Measurements from ENCODE around the gene SETBP1. TPM values are rescaled to one million over a fixed set of nuclear protein-coding genes. Genes with fewer than 3 reads are reported as not detected.

SETBP1 gene
- total RNA-seq, 1 experiment from 2014 or later, result 0.05 TPM

- Histone ChIP-seq H3K27me3 (ENCODE audit: insufficient read depth, low read length) (no peaks in the 10 kb centered on the region), H3K9me3 (ENCODE audit: control insufficient read depth in 1 of 2, insufficient read depth in 1 of 2, low read depth in 1 of 2, low read length in 2 of 2) (peaks cover 14 to 23% of the 10 kb centered on the region in 2 experiments; a peak in 2 of 4 replicates), H4K20me1 (ENCODE audit: insufficient read depth) (no peaks in the 10 kb centered on the region), H3K4me2 (ENCODE audit: low read length) (no peak overlapping the region), H3K36me3 (ENCODE audit: control insufficient read depth in 1 of 2, insufficient read depth in 2 of 2, low read length in 2 of 2) (no peaks in the 10 kb centered on the region), H3K9me2 (ENCODE audit: insufficient read depth) (no peaks in the 10 kb centered on the region), H3K4me3 (replicated peaks in 1 of 2; ENCODE audit: low read depth in 1 of 2, low read length in 2 of 2) (no peak overlapping the region), H3K79me2 (ENCODE audit: insufficient read depth, low read length) (no peaks in the 10 kb centered on the region), H3K27ac (ENCODE audit: low read depth, low read length) (no peak overlapping the region), H2AFZ (ENCODE audit: low read depth, low read length, poor library complexity, severe bottlenecking) (no peak overlapping the region), H3K4me1 (ENCODE audit: control insufficient read depth in 1 of 2, insufficient read depth in 2 of 2, low read length in 2 of 2) (no peaks in the 10 kb centered on the region), H3K9ac (ENCODE audit: low read length) (no peak overlapping the region)
- BruUV-seq (replicated peaks), result no TSS peak
- POLR2A ChIA-PET, result no interaction called here
- CTCF ChIA-PET, result no interaction called here
- DNase-seq (ENCODE audit: low read depth, low spot score) (no peak), ATAC-seq (no peak)
- TF ChIP-seq ZFX (IDR thresholded peaks at IDR 0.05), result no peak
- TF ChIP-seq SP1 (IDR thresholded peaks at IDR 0.05; ENCODE audit: low read depth), result no peak
- TF ChIP-seq CBX3 (IDR thresholded peaks at IDR 0.05; ENCODE audit: low read depth), result no peak
- TF ChIP-seq EZH2phosphoT487 (IDR thresholded peaks at IDR 0.05; ENCODE audit: borderline replicate concordance), result no peak
- RAD21 ChIA-PET (ENCODE audit: low non-redundant PET in 1 of 2, low total read pairs in 2 of 2, uncharacterized antibody in 2 of 2, unreplicated experiment in 2 of 2), result no interaction called here
- intact Hi-C loops (cut with micrococcal nuclease), result no loop called here
Measured at GRCh38 chr18:44735096-44735495, 54.4 kb downstream of the SETBP1 start.

GRCh38 chr18:44736664-44737380 is 56.1 kb downstream of the SETBP1 start:
- ATAC-seq, result no peak
- BruUV-seq (replicated peaks), result no TSS peak
- TF ChIP-seq SRF (IDR thresholded peaks at IDR 0.05; ENCODE audit: low read depth) (no peak), RAD21 (IDR thresholded peaks at IDR 0.05; ENCODE audit: low read depth) (no peak), EZH2 (IDR thresholded peaks at IDR 0.05) (no peak), CEBPB (IDR thresholded peaks at IDR 0.05; ENCODE audit: low read depth) (no peak), CTCF (IDR thresholded peaks at IDR 0.05 in 2 of 3, conservative IDR thresholded peaks at IDR 0.05 in 1 of 3; ENCODE audit: borderline replicate concordance in 1 of 3, insufficient read depth in 1 of 3, low read depth in 2 of 3, low read length in 2 of 3) (no peak), POLR2AphosphoS5 (IDR thresholded peaks at IDR 0.05; ENCODE audit: low read depth, low read length) (no peak), JUND (IDR thresholded peaks at IDR 0.05) (no peak), POLR2A (IDR thresholded peaks at IDR 0.05; ENCODE audit: borderline replicate concordance, extremely low read depth, insufficient read depth, insufficient read length) (no peak), SP1 (IDR thresholded peaks at IDR 0.05; ENCODE audit: low read depth) (no peak), EZH2phosphoT487 (IDR thresholded peaks at IDR 0.05; ENCODE audit: borderline replicate concordance) (no peak), CBX3 (IDR thresholded peaks at IDR 0.05; ENCODE audit: low read depth) (no peak), MAX (IDR thresholded peaks at IDR 0.05) (no peak), ZFX (IDR thresholded peaks at IDR 0.05) (no peak), SIN3A (IDR thresholded peaks at IDR 0.05; ENCODE audit: low read depth) (no peak), ELF1 (IDR thresholded peaks at IDR 0.05; ENCODE audit: borderline replicate concordance, low read depth) (no peak)
- TF ChIP-seq, protein P1, sequence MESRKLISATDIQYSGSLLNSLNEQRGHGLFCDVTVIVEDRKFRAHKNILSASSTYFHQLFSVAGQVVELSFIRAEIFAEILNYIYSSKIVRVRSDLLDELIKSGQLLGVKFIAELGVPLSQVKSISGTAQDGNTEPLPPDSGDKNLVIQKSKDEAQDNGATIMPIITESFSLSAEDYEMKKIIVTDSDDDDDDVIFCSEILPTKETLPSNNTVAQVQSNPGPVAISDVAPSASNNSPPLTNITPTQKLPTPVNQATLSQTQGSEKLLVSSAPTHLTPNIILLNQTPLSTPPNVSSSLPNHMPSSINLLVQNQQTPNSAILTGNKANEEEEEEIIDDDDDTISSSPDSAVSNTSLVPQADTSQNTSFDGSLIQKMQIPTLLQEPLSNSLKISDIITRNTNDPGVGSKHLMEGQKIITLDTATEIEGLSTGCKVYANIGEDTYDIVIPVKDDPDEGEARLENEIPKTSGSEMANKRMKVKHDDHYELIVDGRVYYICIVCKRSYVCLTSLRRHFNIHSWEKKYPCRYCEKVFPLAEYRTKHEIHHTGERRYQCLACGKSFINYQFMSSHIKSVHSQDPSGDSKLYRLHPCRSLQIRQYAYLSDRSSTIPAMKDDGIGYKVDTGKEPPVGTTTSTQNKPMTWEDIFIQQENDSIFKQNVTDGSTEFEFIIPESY (IDR thresholded peaks at IDR 0.05; ENCODE audit: extremely low read depth, insufficient replicate concordance, low read length), result no peak
- TF ChIP-seq, protein P2, sequence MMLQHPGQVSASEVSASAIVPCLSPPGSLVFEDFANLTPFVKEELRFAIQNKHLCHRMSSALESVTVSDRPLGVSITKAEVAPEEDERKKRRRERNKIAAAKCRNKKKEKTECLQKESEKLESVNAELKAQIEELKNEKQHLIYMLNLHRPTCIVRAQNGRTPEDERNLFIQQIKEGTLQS (IDR thresholded peaks at IDR 0.05), result no peak

More at GRCh38 chr18:44736664-44737380, 56.1 kb downstream of the SETBP1 start:
- peaks cover 14 to 28% of the 10 kb centered on the region in 2 experiments; a peak in 2 of 4 replicates for H3K9me3 ChIP-seq (ENCODE audit: control insufficient read depth in 1 of 2, insufficient read depth in 1 of 2, low read depth in 1 of 2, low read length in 2 of 2)
- intact Hi-C loops (cut with micrococcal nuclease), result no loop called here
- ChIA-PET CTCF (no interaction called here), POLR2A (no interaction called here), RAD21 (ENCODE audit: low non-redundant PET in 1 of 2, low total read pairs in 2 of 2, uncharacterized antibody in 2 of 2, unreplicated experiment in 2 of 2) (no interaction called here)
- no peak overlapping the region for H3K9ac ChIP-seq (ENCODE audit: low read length)
- no peak overlapping the region for H3K4me2 ChIP-seq (ENCODE audit: low read length)
- H3K4me1 ChIP-seq (ENCODE audit: control insufficient read depth in 1 of 2, insufficient read depth in 2 of 2, low read length in 2 of 2), result no peaks in the 10 kb centered on the region
- H3K27me3 ChIP-seq (ENCODE audit: insufficient read depth, low read length), result no peaks in the 10 kb centered on the region
- H4K20me1 ChIP-seq (ENCODE audit: insufficient read depth), result no peaks in the 10 kb centered on the region
- no peak overlapping the region for H3K4me3 ChIP-seq (replicated peaks in 1 of 2; ENCODE audit: low read depth in 1 of 2, low read length in 2 of 2)
- no peak overlapping the region for H3K27ac ChIP-seq (ENCODE audit: low read depth, low read length)
- no peak for DNase-seq (ENCODE audit: low read depth, low spot score)
- no peaks in the 10 kb centered on the region for H3K9me2 ChIP-seq (ENCODE audit: insufficient read depth)
- H3K79me2 ChIP-seq (ENCODE audit: insufficient read depth, low read length), result no peaks in the 10 kb centered on the region
- H3K36me3 ChIP-seq (ENCODE audit: control insufficient read depth in 1 of 2, insufficient read depth in 2 of 2, low read length in 2 of 2), result no peaks in the 10 kb centered on the region
- no peak overlapping the region for H2AFZ ChIP-seq (ENCODE audit: low read depth, low read length, poor library complexity, severe bottlenecking)
